RKO (cell line): ENCODE measurements around the gene PDE5A.
"Not testable (repeated sequence)": the region's sequence is repeated elsewhere in the genome, so short reads cannot be mapped to it uniquely, and the experiment has no call there.

Experiments
- DNase-seq: peaks from one replicate; pipeline ENCODE4 v3.0.0-alpha.2; 2016; ENCODE audit warnings: low spot score

The PDE5A gene

DNA sequence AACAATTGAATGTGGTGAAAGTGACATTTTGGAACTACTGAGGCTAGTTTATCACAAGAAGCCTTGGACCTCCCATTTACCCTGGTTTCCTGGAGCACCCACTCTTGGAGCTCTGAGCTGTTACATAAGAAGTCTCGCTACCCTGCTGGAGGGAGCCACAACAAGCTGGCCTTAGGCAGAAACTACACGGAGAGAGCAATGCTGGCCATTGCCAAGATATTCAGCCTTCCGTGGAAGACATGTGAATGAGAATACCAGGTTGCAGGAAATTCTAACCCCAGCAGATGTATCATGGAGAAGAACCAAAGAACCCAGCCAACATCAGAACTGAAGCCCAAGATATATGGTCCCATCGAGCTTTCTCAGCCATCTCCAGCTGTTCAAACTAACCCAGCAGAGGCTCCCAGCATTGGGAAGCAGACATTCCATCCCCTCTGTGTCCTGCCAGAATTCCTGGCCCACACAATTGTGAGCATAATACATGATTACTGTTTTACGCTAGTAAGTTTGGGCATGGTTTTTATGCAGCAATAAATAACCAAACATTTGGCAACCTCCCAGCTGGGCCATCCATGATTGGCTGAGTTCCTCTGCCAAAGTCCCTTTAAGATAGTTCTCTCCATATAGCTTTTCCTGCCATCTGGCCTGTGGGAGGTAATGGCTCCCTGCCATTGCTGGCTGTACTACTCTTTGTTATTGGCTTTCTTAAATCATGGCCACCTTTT lies 17.9 kb upstream of the PDE5A start:
- no peak for DNase-seq

DNA sequence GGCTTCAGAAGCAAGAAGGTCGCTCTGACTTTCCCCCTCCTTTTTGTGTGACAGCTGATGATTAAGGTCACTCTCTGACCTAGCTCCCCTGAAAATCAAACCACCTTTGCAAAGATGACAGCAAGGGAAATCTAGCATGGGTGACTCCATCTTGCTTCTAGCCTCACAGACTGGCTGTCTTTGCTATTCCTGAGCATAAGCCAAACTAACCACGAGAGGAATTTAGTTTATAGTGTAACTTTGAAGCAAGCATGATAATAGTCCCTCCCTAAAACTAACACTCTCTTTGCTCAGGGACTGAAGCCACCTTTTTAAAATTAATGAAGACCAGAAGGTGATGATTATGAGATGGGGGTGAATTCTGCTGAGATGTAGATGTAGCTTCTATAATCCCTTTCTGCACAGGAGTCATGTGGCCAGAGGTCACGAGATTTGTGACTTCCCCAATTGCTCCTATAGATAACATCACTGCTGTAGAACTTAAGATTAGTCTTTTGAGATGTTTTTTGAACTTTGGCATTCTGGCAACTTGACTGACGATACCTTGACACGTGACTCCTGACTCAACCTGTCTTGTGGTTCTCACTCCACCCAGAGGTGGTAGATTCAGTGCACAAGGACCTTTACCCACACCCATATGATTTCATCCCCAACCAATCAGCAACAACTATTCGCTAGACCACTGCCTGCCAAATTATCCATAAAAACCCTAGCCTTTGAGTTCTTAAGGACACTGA lies 14.9 kb upstream of the PDE5A start:
- no peak for DNase-seq

DNA sequence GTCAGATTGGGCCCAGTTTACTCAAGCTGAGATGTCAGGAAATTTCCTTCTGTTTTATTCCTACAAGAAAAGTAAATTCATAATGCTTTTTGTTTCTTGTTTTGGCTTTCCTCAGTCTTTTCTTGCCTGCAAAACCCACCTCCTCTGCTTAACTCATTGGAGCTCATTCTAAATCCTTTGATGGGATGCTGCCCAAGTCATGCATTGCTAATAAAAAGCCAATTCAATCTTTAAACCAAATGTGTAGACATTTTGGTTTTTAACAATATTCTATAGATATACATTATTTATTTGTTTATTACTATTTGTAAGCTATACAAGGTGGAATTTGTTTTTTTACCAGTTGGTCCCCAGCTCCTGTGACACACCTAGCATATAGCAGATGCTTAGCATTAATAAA lies 13.2 kb upstream of the PDE5A start:
- no peak for DNase-seq

DNA sequence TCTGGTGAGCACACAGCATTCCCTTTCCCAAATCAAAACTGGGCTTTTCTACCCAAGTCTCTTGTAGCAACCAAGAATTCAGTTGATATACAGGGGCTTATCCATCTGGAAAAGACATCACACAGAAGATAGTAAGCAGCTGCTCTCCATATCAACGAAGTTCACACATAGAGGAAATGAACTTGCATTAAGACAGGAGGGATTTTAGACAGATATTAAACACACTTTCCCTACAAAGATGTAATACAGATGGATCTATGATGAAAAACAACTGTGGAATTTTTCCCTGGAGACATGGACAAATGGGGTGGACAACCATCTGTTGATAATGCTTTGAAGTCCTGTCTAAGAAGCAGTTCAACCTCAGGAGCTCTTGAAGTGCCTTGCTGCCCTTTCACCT lies 9.8 kb upstream of the PDE5A start:
- DNase-seq: no peak

DNA sequence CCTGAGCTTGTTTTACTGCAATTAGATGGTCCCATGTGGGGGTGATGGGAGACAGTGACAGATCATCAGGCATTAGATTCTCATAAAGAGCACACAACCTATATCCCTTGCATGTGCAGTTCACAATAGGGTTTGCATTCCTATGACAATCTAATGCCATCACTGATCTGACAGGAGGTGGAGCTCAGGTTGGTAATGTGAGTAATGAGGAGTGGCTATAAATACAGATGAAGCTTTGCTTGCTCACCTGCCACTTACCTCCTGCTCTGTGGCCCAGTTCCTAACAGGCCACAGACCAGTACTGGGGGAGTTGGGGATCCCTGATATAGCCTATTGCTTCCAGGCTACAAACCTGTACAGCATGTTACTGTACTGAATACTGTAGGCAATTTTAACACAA lies 8.2 kb upstream of the PDE5A start:
- DNase-seq: not testable (repeated sequence)

DNA sequence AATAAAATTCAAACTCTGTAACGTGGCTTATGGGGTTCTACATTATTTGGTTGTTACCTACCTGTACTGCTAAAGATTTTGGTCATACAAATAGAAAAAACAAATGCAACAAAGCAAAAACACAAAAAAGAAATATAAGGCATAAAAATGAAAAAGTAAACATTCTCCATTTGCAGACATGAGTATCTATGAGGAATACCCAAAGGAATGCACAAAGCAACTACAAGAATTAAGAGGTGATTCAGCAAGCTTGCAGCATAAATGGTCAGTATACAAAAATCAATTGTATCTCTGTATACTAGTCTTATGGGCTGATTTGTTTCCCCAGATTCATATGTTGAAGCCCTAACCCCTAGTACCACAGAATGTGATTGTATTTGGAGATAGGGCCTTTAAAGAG lies 3.6 kb upstream of the PDE5A start:
- no peak for DNase-seq

DNA sequence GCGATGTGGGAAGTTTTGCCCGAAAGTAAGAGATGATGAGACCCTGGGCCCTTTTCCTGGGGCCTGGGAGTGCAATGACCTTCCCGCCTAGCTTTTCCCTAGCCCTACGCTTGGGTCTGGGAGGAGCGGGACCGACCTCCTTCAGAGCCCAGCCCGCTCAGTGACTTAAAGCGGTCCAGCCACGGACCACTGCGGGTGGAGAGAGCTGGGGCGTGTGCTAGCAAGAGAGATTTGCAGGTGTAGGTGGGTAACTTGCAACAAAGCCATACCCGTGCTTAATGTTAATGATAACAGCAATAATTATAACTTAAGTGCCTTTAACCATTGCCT lies 503 bp upstream of the PDE5A start:
- no peak for DNase-seq

DNA sequence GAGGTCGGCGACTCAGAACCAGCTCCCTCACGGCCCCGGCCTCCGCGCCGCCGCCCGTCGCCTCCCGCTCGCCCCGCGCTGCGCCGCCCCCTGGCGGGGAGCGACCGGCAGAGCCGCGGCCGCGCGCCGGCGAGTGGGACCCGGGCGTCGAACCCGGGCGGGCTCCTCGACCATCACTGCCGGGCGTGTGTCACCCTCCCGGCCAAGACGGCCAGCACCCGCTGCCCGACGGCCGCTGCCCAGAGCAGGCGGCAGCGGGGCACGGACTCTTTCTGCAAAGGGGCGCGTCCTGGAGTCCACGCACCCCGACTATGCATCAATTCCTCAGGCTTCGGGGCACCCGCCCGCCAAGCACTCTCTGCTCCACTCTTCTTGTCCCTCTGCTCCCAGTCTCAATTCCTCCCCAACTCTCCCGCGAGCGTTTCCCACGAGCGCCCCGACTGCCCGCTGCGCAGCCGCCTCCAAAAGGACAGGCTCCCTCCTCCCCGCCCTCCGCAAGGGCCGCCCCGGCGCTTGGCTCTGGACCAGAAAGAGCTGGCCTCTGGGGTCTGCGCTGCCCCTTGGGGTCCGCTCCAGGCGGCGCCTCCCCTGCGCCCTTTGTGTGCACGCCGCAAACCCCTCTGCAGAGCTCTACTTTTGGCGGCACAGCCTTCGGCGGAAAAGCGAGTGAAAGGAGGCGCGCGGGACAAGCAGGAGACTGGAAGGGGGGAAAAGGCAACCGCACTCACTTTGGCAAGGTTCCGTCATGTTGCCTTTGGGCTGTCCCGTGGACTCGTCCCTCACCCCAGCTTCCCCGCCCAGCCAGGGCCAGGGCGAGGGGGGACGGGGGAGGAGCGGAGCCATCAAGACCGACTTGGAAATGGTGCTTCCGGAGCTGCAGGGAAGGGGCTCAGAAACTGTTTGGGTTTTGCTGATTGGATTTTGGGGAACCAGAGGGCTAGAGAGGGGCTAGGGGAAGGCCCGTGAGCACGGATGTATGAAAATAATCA lies 1.0 kb downstream of the PDE5A start:
- DNase-seq: peak; percentile 66

DNA sequence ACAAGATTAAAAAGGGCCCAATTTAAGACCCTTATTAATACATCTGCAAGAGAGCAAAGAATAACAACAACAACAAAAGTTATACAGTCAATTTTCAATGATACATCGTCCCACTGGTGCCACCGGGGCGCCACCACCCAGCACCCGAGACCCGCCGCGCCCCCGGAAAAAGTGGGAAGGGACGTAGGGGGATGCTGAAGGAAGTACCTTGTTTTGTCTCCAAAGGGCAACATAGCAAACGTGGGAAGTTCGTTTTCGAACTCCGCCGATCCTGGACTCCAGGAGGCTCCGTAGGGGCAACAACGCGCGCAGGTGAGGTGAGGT lies 1.7 kb downstream of the PDE5A start:
- DNase-seq: no peak

DNA sequence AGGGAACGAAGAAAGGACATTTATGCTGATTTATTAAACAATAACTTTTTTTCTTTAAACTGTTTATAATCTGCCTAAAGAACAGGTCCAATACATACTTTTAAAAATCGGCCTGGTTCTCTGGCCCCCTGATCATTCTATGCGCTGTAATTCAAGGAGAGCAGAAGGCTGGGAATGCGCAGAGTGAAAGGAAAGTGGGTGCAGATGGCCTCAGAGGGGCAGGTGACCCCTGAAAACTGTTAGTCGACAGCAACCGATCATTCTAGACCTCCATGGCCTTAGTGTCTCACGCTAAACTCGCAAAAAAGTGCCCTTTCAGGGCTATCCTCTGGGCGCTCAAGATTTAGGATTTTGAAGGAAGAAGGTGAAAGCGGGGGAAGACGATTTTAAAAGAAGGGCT lies 2.2 kb downstream of the PDE5A start:
- no peak for DNase-seq

DNA sequence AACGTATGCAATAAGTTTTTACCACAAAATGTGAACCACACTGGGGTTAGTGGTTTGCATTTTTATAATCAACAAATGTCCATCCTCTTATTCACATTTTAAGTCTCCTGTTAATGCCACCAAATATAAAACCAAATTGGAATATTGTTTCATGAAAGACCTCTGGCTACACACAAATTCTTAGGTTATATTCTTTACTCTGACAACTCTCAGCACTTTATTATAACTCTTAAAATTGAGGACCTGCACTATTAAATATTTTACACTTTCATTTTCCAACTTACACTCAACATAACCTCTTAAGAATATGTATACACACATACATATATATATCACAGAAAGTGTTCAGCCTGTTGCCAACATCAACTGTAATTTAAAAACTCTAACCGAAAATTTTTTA lies 2.8 kb downstream of the PDE5A start:
- no peak for DNase-seq

DNA sequence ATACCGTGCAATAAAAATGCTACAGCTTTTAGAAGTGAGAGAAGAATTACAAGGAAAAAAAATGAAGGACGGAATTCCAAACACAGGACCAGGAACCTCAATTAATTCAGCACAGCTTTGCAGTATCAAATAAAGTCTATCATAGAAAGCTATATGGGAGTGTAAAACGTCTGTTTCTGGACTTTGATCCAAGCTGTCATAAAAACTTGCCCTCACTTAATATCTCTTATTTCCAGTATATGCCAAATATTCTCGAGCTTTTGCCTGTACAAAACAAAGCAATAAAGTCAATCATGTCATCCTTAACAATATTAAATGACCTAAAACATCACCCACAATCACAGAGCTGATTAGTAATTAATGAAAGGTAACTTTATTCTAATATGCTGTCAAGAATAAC lies 4.2 kb downstream of the PDE5A start:
- DNase-seq: no peak

DNA sequence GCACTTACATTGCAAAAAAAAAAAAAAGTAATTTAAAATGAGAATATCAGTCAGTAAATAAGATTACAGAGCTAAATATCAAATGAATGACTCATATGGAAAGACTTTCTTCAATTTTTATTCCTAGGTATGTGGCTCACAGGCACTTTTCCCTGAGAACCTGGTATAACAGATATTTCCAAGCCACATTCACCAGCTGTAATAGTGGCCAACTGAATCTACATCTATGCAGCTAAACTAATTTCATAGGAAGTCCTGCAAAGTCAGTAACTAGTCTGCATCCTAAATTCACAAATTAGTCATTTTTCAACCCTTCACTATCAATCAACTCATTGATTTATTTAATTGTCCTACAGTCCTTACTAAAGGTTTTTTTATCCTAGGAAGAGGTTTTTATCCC lies 5.6 kb downstream of the PDE5A start:
- DNase-seq: no peak

DNA sequence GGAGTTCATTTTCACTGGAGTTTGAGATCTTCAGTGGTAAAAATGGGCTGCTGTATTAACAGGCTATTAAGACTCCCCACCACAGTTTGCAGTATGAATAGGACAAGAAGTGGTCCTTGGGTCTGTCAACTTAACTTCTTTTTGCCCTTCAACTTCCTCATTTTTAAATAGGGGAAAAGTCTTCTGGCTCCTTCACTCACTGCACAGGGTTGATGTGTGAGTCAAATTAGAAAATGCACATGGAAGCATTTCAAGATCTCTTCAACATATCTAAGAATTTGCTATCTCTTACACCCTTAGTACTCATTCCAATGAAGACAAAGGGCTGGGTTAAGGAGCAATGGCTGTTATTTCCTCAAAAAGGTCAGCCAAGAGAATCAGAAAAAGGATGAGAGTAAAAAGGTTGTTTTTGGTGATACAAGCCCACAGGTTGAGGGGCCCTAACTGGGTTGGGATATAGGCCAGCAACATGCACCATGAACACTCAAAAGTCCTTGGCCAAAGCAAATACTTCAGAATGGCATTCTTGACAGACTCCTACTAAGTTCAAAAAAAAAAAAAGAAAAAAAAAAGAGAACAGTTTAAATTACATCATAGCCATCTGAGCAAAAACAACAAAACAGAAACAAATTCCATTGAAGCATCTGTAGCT lies 13.4 kb downstream of the PDE5A start:
- DNase-seq: no peak

DNA sequence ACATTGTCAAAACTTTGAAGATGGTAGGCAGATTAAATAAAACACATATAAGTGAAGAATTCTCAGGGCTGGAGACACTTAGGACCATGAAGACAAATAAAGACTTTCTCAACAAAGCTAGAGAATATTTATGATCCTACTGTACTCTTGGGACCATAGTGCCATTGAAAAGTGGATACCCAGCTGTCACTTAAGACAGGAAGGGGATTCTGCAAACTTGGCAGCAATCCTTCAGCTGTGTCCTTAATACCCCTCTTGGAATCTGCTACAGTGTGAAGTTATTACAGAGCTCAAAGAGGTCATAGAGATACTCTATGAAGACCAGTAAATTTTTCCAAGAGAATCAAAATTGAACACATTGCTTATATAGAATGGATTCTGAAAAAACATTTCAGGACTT lies 24.3 kb downstream of the PDE5A start:
- DNase-seq: no peak

DNA sequence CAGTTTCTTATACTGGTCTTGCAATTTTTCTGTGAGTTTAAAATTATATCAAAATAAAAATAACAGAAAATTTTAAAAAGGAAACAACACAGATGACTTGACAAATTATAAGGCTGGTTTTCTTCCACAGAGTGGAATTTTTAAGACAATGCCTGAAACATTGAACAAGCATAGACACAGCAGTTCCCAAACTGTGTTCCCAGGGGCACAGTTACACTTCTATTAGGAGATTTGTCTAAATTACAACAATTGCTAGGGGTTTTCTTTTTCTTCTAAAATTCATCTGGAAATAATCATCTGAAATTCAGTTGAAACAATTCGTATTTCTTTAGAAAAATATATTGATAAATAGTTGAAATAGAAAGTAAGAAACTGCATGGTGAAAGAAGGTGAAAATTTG lies 26.2 kb downstream of the PDE5A start:
- DNase-seq: no peak

DNA sequence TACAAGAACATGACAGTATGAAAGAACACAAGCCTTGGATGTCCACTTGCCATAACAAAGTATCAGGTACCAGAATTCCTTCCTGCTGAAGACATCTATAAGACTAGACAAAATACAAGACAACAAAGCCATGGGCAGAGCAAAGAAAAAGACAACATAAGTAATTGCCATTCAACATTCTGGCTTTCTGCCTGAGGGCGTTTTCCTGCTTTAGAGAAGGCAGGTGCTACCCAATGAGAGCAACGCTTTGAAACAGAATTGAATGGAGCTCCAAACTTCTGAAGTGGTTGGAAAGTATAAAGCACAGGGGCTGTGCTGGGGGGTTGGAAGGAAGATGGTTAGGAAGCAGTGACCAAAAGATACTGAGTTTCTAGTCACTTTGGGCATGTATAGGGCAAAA lies 30.1 kb downstream of the PDE5A start:
- DNase-seq: no peak

DNA sequence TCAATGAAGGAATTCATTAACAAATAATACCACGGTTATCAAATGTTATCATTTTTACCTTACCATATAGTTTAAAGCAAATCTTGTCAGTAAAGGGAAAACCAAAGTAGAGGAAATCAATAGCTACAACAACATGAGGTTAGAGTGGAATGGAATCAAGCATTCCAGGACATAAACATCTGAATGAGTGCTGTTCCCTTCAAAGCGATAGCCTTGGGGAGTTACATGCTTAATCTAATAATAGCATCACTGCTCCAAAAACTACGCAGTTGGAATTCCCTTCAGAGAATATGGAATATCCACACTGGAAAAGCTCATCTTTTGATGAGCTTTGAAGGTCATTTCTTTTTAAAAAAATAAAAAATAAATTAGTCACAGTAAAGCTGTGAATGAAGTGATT lies 31.2 kb downstream of the PDE5A start:
- DNase-seq: no peak

DNA sequence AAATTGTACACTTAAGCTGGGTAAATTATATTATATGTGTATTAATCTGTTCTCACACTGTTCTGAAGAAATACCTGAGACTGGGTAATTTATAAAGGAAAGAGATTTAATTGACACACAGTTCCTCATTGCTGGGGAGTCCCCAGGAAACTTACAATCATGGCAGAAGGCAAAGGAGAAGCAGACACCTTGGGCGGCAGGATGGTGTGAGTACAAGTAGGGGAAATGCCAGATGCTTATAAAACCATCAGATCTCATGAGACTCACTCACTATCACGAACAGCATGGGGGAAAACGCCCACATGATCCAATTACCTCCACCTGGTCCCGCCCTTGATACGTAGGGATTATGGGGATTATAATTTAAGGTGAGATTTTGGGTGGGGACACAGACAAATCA lies 34.9 kb downstream of the PDE5A start:
- DNase-seq: no peak

DNA sequence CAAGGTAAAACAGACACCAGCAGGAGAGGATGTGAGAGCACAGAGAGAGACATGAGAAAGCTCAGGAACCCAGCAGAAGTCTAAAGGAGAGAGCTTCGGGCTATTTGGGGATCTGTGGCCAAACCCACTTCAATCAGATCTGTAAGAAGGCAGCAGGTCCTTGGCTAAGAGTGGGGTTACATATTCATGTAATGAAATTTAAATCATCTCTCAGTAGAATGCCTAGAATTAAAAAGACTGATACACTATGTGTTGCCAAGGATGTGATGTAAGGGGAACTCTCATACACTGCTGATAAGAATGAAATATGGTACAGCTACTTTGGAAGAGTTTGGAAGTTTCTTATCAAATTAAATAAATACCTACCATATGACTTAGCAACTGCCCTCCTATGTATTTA lies 35.8 kb downstream of the PDE5A start:
- no peak for DNase-seq

DNA sequence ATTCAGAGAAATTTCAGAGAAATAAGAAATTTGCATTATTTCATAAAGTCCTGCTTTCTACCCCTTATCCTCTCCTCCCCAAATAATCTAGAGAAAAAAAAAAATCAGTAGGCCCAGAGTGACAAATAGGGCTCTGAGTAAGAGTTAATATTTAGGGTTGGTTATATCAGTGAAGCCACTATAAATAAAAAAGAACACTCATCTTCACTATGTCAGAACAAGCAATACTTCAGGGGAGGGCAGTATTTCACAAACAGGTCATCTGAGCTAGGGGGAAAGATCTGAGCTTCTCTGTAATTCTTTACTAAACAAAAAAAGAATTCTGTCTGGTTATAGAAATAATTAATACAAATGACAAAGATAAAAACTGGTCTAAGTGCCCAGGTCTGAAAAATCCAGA lies 39.4 kb downstream of the PDE5A start:
- peak; percentile 21 for DNase-seq

DNA sequence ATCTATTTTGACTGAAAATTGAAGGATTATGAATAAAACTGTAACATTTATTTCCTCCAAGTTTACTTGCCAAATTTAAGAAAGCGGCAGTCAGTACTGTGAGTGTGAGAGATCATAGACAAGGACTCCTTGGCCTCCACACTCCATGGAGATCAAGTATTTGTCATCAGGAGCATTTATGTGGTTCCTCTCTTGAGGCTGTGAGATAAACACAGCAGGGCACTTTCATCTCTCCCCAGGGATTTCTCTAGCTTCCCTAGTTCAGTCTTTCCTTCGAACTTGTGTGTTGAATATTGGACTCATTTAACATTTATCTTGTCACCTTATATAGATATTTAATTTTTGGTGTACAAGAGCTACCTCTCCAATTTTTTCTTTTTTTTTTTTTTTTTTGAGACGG lies 40.8 kb downstream of the PDE5A start:
- no peak for DNase-seq

DNA sequence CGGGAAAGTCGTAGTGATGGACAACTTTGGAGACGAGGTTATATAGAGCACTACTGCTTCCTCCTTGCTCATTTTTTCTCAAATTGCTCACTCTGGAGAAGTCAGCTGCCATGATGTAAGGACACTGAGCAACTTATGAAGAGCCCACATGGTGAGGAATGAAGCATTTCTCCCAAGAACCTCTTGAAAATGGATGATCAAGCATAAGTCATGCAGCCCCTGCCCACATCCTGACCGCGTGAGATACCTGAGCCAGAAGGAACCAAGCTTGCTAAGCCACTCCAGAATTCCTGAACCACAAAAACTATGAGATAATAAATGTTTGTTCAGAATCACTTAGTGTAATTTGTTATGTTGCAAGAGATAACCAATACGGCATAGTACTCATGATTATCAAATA lies 42.8 kb downstream of the PDE5A start:
- DNase-seq: peak; percentile 28
